Measurements from ENCODE around the gene SPZ1.
"Not testable (repeated sequence)": the region's sequence is repeated elsewhere in the genome, so short reads cannot be mapped to it uniquely, and the experiment has no call there.

SPZ1 gene

GRCh38 chr5:80341016-80341775 lies 21.4 kb downstream of the SPZ1 start:
- DNase-seq: no peak

GRCh38 chr5:80343067-80343466 lies 23.3 kb downstream of the SPZ1 start:
- DNase-seq: no peak

- no peak for DNase-seq
These were observed 26.3 kb downstream of the SPZ1 start for GRCh38 chr5:80346055-80346454.

- no peak for DNase-seq
These were observed 28.4 kb downstream of the SPZ1 start for GRCh38 chr5:80348171-80348570.

GRCh38 chr5:80351019-80351418 lies 31.2 kb downstream of the SPZ1 start:
- not testable (repeated sequence) for DNase-seq

- DNase-seq: no peak
These were observed 35.9 kb downstream of the SPZ1 start for GRCh38 chr5:80355686-80356085.

- DNase-seq: no peak
These were observed 37.9 kb downstream of the SPZ1 start for GRCh38 chr5:80357671-80358070.

GRCh38 chr5:80360914-80361444 lies 41.2 kb downstream of the SPZ1 start:
- no peak for DNase-seq

GRCh38 chr5:80364892-80365291 lies 45.1 kb downstream of the SPZ1 start:
- DNase-seq: no peak

- DNase-seq: no peak
These were observed 49.1 kb downstream of the SPZ1 start for GRCh38 chr5:80368661-80369480.

- peak; percentile 86 for DNase-seq
These were observed 49.7 kb downstream of the SPZ1 start for GRCh38 chr5:80369521-80369920.

GRCh38 chr5:80370390-80370789 lies 50.6 kb downstream of the SPZ1 start:
- no peak for DNase-seq
